SK-N-SH (cell line): Measurements from ENCODE around the gene SHROOM3. TPM values are rescaled to one million over a fixed set of nuclear protein-coding genes. Genes with fewer than 3 reads are reported as not detected.

ENCODE experiments used
- CTCF ChIA-PET: fragments of 300-600, 350-600 bp; formaldehyde crosslinking; extraction: SDS; loops from one replicate; lab custom pipeline; 2021; lab: Yijun Ruan, JAX
- POLR2A ChIA-PET: fragments of 350-600 bp; sonication (Branson Sonifier 250); formaldehyde crosslinking; extraction: SDS; loops from one replicate; lab custom pipeline; 2020; ENCODE audit warnings: antibody characterized with exemption, inconsistent platforms; lab: Yijun Ruan, JAX
- DNase-seq: peaks from one replicate; pipeline ENCODE4 v3.0.0; 2012
- H2AFZ ChIP-seq: fragments of 200-600 bp; sonication (generic); 2 replicates; pipeline ENCODE4 v1.8.1; 2016; ENCODE audit warnings: antibody characterized with exemption, mild to moderate bottlenecking, low read depth
- H3F3A ChIP-seq: fragments of 200-600 bp; sonication (generic); replicated peaks from 2 replicates; pipeline ENCODE3; 2016; ENCODE audit warnings: antibody characterized with exemption, mild to moderate bottlenecking; ENCODE audit not compliant: insufficient read depth
- H3K27ac ChIP-seq, 2 experiments: fragments of 200-500 bp in 1 of 2; fragments of 200-600 bp in 1 of 2; sonication (Bioruptor generic) in 1 of 2; sonication (generic), shearing (Covaris generic) in 1 of 2; 2 replicates each; pipeline versions ENCODE4 v1.5.1 to v1.6.1; 2014 to 2016; ENCODE audit warnings: low read depth in 2 of 2, inconsistent platforms in 1 of 2, low read length in 1 of 2, mild to moderate bottlenecking in 1 of 2, mixed read lengths in 1 of 2
- H3K27me3 ChIP-seq: fragments of 200-600 bp; sonication (generic), shearing (Covaris generic); 2 replicates; pipeline ENCODE4 v1.6.1; 2016; ENCODE audit warnings: mixed run types; ENCODE audit not compliant: insufficient read depth
- H3K36me3 ChIP-seq, 2 experiments: fragments of 200-500 bp in 1 of 2; fragments of 200-600 bp in 1 of 2; sonication (Bioruptor generic) in 1 of 2; sonication (generic) in 1 of 2; replicated peaks in 1 of 2; 2 replicates each; pipeline versions ENCODE3 to v1.5.1; 2014 to 2016; ENCODE audit warnings: low read length in 1 of 2, mild to moderate bottlenecking in 1 of 2; ENCODE audit not compliant: insufficient read depth in 2 of 2, control insufficient read depth in 1 of 2
- H3K4me1 ChIP-seq, 2 experiments: fragments of 200-500 bp in 1 of 2; fragments of 200-600 bp in 1 of 2; sonication (Bioruptor generic) in 1 of 2; sonication (generic), shearing (Covaris generic) in 1 of 2; 2 replicates each; pipeline versions ENCODE4 v1.5.1 to v1.6.1; 2014 to 2016; ENCODE audit warnings: low read depth in 1 of 2, low read length in 1 of 2, mixed run types in 1 of 2; ENCODE audit not compliant: insufficient read depth in 2 of 2, control insufficient read depth in 1 of 2
- H3K4me2 ChIP-seq: fragments of 200-600 bp; sonication (generic), shearing (Covaris generic); 2 replicates; pipeline ENCODE4 v1.6.1; 2017; ENCODE audit warnings: mixed run types
- H3K4me3 ChIP-seq, 2 experiments: fragments of 200-500 bp in 1 of 2; fragments of 200-600 bp in 1 of 2; sonication (Bioruptor generic) in 1 of 2; sonication (generic), shearing (Covaris generic) in 1 of 2; 2 replicates each; pipeline versions ENCODE4 v1.5.1 to v1.8.1; 2014 to 2016; ENCODE audit warnings: low read depth in 2 of 2, inconsistent platforms in 1 of 2, low read length in 1 of 2, mild to moderate bottlenecking in 1 of 2, mixed read lengths in 1 of 2, moderate library complexity in 1 of 2
- H3K79me2 ChIP-seq: fragments of 200-600 bp; sonication (generic); 2 replicates; pipeline ENCODE4 v1.8.1; 2017; ENCODE audit warnings: mild to moderate bottlenecking; ENCODE audit not compliant: insufficient read depth
- H3K9ac ChIP-seq: fragments of 200-600 bp; sonication (generic); 2 replicates; pipeline ENCODE4 v1.6.1; 2017; ENCODE audit warnings: mixed run types
- H3K9me2 ChIP-seq: fragments of 200-600 bp; sonication (generic); 2 replicates; pipeline ENCODE4 v1.6.1; 2017; ENCODE audit warnings: mixed run types
- H3K9me3 ChIP-seq: fragments of 200-600 bp; sonication (generic); 2 replicates; pipeline ENCODE4 v1.6.1; 2017; ENCODE audit warnings: mixed run types, mild to moderate bottlenecking, moderate library complexity
- H4K20me1 ChIP-seq: fragments of 200-600 bp; sonication (generic); 2 replicates; pipeline ENCODE4 v1.6.1; 2017; ENCODE audit warnings: mild to moderate bottlenecking, mixed run types; ENCODE audit not compliant: insufficient read depth
- EP300 ChIP-seq, 2 experiments: IDR thresholded peaks; 2 replicates each; pipeline versions ENCODE4 v1.4.0 to v1.6.1; 2012; ENCODE audit warnings: borderline replicate concordance in 1 of 2, low read depth in 1 of 2, low read length in 1 of 2
- FOSL2 ChIP-seq: IDR thresholded peaks from 2 replicates; pipeline ENCODE4 v1.4.0; 2012; ENCODE audit warnings: low read depth, mild to moderate bottlenecking, moderate library complexity, borderline replicate concordance
- FOXJ3 ChIP-seq: sonication (generic); formaldehyde crosslinking; IDR thresholded peaks from 2 replicates; pipeline ENCODE4 v1.5.1; 2020; ENCODE audit warnings: mild to moderate bottlenecking, missing genetic modification reagents
- GABPA ChIP-seq: IDR thresholded peaks from 2 replicates; pipeline ENCODE4 v1.4.0; 2012; ENCODE audit warnings: low read depth, mild to moderate bottlenecking
- JUND ChIP-seq: IDR thresholded peaks from 2 replicates; pipeline ENCODE4 v1.4.0; 2012
- MXI1 ChIP-seq: IDR thresholded peaks from 2 replicates; pipeline ENCODE4 v1.6.1; 2012; ENCODE audit warnings: mild to moderate bottlenecking, low read depth, low read length, improper control_type of control experiment
- PBX3 ChIP-seq: IDR thresholded peaks from 2 replicates; pipeline ENCODE4; 2012
- RCOR1 ChIP-seq: fragments of 150-350 bp; IDR thresholded peaks from 2 replicates; pipeline ENCODE4 v1.6.1; 2017; ENCODE audit warnings: antibody characterized with exemption, low read length
- REST ChIP-seq: IDR thresholded peaks from 2 replicates; pipeline ENCODE4 v1.6.1; 2012; ENCODE audit warnings: mild to moderate bottlenecking, low read depth, low read length, moderate library complexity
- RFX5 ChIP-seq: IDR thresholded peaks from 2 replicates; pipeline ENCODE4 v1.6.1; 2012; ENCODE audit warnings: mild to moderate bottlenecking, improper control_type of control experiment, low read length
- YY1 ChIP-seq: IDR thresholded peaks from 2 replicates; pipeline ENCODE4 v1.4.0; 2012; ENCODE audit warnings: low read depth, mild to moderate bottlenecking
- WGBS: methylation state at CpG from one replicate; pipeline ENCODE4 v1.1.6; 2017; ENCODE audit warnings: low lambda C conversion rate; 5-methylcytosine and 5-hydroxymethylcytosine counted together
- polyA plus RNA-seq, 3 experiments: library from polyadenylated mRNA; depleted of rRNA; stranded (reverse); fragments of >200 nt; gene quantifications; 2 replicates each; pipeline ENCODE4 v1.2.3, GENCODE V29; 2012
- TF ChIP-seq, protein P1 (sequence below): IDR thresholded peaks from 2 replicates; pipeline ENCODE4 v1.4.0; 2012; ENCODE audit warnings: low read depth
- TF ChIP-seq, protein P2 (sequence below): fragments of 200-600 bp; sonication (generic); IDR thresholded peaks from 2 replicates; pipeline ENCODE4 v1.6.1; 2017; ENCODE audit warnings: antibody characterized with exemption, mild to moderate bottlenecking, moderate library complexity

The SHROOM3 gene
- polyA plus RNA-seq (2012; rRNA removed): 4.3 and 5.6 TPM in 2 replicates
- polyA plus RNA-seq (2012; cell fraction: cytosol; rRNA removed): 3.2 and 4.6 TPM in 2 replicates
- polyA plus RNA-seq (2012; cell fraction: nucleus; rRNA removed): 7.8 and 7.9 TPM in 2 replicates

DNA sequence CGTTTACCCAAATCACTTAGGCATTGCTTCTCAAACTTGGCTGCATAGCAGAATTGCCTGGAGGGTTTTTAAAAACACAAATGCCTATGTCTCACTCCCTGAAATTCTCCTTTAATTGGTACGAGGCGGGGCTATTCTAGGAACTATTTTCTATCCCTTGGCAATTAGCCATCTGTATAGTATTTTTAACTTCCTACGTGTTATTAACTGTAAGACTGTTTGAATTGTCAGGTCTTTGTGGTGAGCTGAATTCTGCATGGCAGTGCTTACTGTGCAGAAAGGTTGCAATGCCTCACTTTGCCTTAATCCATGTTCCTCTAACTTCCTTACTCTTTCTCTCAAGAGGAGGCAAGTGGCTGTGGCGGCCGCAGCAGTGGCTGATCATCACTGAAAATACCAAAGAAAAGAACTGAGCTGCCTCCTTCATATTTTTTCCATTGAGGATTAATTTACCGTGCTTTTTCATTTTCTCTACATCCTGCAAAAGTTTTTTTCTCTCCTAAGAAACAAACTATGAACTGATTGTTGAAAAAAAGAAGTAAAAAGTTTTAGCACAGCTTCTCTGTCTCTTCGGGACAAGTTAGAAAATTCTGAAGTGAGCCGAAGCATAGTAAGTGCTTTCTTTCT is at the start of gene SHROOM3:
Gene SHROOM3 (plus strand): TSS at position 329 of the 627 bp plus-strand sequence. CDS start 824 bp downstream, outside the sequence.
- H3K4me1 ChIP-seq: no peaks in the 10 kb centered on the region
- no peak for TF ChIP-seq FOXJ3 (CRISPR knock-in tag)
- TF ChIP-seq, protein P1, sequence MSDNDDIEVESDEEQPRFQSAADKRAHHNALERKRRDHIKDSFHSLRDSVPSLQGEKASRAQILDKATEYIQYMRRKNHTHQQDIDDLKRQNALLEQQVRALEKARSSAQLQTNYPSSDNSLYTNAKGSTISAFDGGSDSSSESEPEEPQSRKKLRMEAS: no peak
- no peak for TF ChIP-seq RFX5
- TF ChIP-seq FOSL2: no peak
- no peak for TF ChIP-seq PBX3
- no peak for TF ChIP-seq EP300 (IDR thresholded peaks at IDR 0.05; ENCODE audit: borderline replicate concordance in 1 of 2, low read depth in 1 of 2, low read length in 1 of 2)
- no peak for TF ChIP-seq REST
- TF ChIP-seq, protein P2, sequence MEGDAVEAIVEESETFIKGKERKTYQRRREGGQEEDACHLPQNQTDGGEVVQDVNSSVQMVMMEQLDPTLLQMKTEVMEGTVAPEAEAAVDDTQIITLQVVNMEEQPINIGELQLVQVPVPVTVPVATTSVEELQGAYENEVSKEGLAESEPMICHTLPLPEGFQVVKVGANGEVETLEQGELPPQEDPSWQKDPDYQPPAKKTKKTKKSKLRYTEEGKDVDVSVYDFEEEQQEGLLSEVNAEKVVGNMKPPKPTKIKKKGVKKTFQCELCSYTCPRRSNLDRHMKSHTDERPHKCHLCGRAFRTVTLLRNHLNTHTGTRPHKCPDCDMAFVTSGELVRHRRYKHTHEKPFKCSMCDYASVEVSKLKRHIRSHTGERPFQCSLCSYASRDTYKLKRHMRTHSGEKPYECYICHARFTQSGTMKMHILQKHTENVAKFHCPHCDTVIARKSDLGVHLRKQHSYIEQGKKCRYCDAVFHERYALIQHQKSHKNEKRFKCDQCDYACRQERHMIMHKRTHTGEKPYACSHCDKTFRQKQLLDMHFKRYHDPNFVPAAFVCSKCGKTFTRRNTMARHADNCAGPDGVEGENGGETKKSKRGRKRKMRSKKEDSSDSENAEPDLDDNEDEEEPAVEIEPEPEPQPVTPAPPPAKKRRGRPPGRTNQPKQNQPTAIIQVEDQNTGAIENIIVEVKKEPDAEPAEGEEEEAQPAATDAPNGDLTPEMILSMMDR: no peak
- TF ChIP-seq RCOR1: no peak
- no peak for TF ChIP-seq JUND
- TF ChIP-seq MXI1: no peak
- no peak for TF ChIP-seq GABPA
- no peak for TF ChIP-seq YY1
- H3K9me3 ChIP-seq: no peaks in the 10 kb centered on the region
- no peaks in the 10 kb centered on the region for H3K9me2 ChIP-seq
- H3F3A ChIP-seq: no peaks in the 10 kb centered on the region
- H3K27ac ChIP-seq: no peak within 1 kb of the TSS
- H3K36me3 ChIP-seq: no peaks in the 10 kb centered on the region
- H3K4me3 ChIP-seq: no peak within 1 kb of the TSS
- no peak within 1 kb of the TSS for H3K4me2 ChIP-seq
- no peaks in the 10 kb centered on the region for H3K79me2 ChIP-seq
- WGBS: 60% methylated on average over 9 of the region's 9 CpGs
- no peaks in the 10 kb centered on the region for H4K20me1 ChIP-seq
- no peak for DNase-seq
- H3K9ac ChIP-seq: no peak within 1 kb of the TSS
- no peaks in the 10 kb centered on the region; the same call in 1 of the 2 replicates for H3K27me3 ChIP-seq
- H2AFZ ChIP-seq: no peak within 1 kb of the TSS
- ChIA-PET POLR2A (no interaction called here), CTCF (interaction anchor here (1.3 to 9.0 kb wide), 3 partner anchors 15 to 255 kb away, joined by 3 to 192 read pairs (median 3); no protein-coding TSS in a partner anchor)
